ENCODE measurements around the gene YY1. TPM values are rescaled to one million over a fixed set of nuclear protein-coding genes. Genes with fewer than 3 reads are reported as not detected.

The YY1 gene
- total and polyA plus RNA-seq, 2 of the 8 experiments (the other 6 are each of a cell fraction or from before 2014, with no cell fraction given), result 26.4 to 106 TPM

GRCh38 chr14:100286484-100287191 is 47.7 kb downstream of the YY1 start:
- TF ChIP-seq POU5F1 (IDR thresholded peaks at IDR 0.05; ENCODE audit: low read depth, low read length), result no peak
- TF ChIP-seq JUN (IDR thresholded peaks at IDR 0.05; ENCODE audit: low read depth, low read length), result no peak
- no peak for TF ChIP-seq PHF8 (conservative IDR thresholded peaks at IDR 0.05; ENCODE audit: low read depth, low read length)
- TF ChIP-seq RBBP5 (IDR thresholded peaks at IDR 0.05; ENCODE audit: borderline replicate concordance, low read depth, low read length), result no peak
- no peak overlapping the region; the same call in 1 of the 2 replicates for H2BK5ac ChIP-seq (ENCODE audit: low read depth, low read length)
- H3K4me1 ChIP-seq (replicated peaks in 1 of 4; ENCODE audit: control insufficient read depth in 3 of 4, insufficient read depth in 4 of 4, low read length in 3 of 4), result peaks cover 8 to 17% (median 12%) of the 10 kb centered on the region in 4 experiments

More at GRCh38 chr14:100286484-100287191, 47.7 kb downstream of the YY1 start:
- H3K56ac ChIP-seq (replicated peaks; ENCODE audit: insufficient read length, low read depth, low read length), result no peak overlapping the region
- H4K5ac ChIP-seq (ENCODE audit: insufficient read length, low read depth, low read length), result no peak overlapping the region
- H3K4ac ChIP-seq (replicated peaks; ENCODE audit: insufficient read length, low read depth, low read length), result no peak overlapping the region
- no peak overlapping the region for H4K91ac ChIP-seq (replicated peaks; ENCODE audit: insufficient read length, low read length)
- H3K27ac ChIP-seq (ENCODE audit: low read depth, low read length), result no peak overlapping the region
- no peaks in the 10 kb centered on the region for H3K9me3 ChIP-seq (ENCODE audit: insufficient read depth in 2 of 2, low read depth in 1 of 2, low read length in 1 of 2)
- ChIA-PET POLR2A (ENCODE audit: partially characterized antibody) (interaction anchor here (1.2 to 16.0 kb wide), 7 partner anchors 12 to 133 kb away, joined by 3 to 200 read pairs (median 4); partner anchors contain the start of gene SLC25A29), CTCF (ENCODE audit: partially characterized antibody) (interaction anchor here (0.9 to 2.9 kb wide), 19 partner anchors 8 to 139 kb away, joined by 3 to 23 read pairs (median 4); a partner anchor contains a TSS)
- H2BK12ac ChIP-seq (ENCODE audit: low read depth, low read length), result 0 out of 2 replicates have a peak overlapping the region, but pooled peaks have one; percentile 60
- peaks cover 10 to 25% of the 10 kb centered on the region in 2 experiments for H4K20me1 ChIP-seq (replicated peaks in 1 of 2; ENCODE audit: control insufficient read depth in 1 of 2, insufficient read depth in 2 of 2, low read length in 2 of 2)
- 0 out of 4 replicates have a peak overlapping the region, but pooled peaks of 1 of the 2 experiments have one; percentile 40 for H3K4me2 ChIP-seq (ENCODE audit: insufficient read depth in 1 of 2, low read depth in 2 of 2, low read length in 2 of 2)
- no peak overlapping the region for H2AFZ ChIP-seq (ENCODE audit: low read length)
- no peak overlapping the region for H2BK20ac ChIP-seq (ENCODE audit: low read length)
- H2AK5ac ChIP-seq (ENCODE audit: low read depth, low read length), result no peak overlapping the region
- DNase-seq (ENCODE audit: low read depth in 1 of 2, low spot score in 2 of 2) (peak in 1 of 2 experiments; percentile 54), FAIRE-seq (no peak)
- H3K27me3 ChIP-seq (replicated peaks in 1 of 4; ENCODE audit: control insufficient read depth in 3 of 4, extremely low read depth in 1 of 4, insufficient read depth in 3 of 4, low read length in 3 of 4), result no peaks in the 10 kb centered on the region
- peaks cover 9% of the 10 kb centered on the region; the same call in 1 of the 2 replicates for H3K79me1 ChIP-seq (ENCODE audit: low read depth, low read length)
- H3K14ac ChIP-seq (ENCODE audit: insufficient read length), result no peak overlapping the region
- peaks cover 2% of the 10 kb centered on the region; the same call in 1 of the 2 replicates for H3K23me2 ChIP-seq (ENCODE audit: low read depth, low read length)
- H4K8ac ChIP-seq (ENCODE audit: extremely low read depth, insufficient read depth, low read length), result peak overlapping the region; percentile 45
- no peak overlapping the region for H3K9ac ChIP-seq (replicated peaks in 1 of 4; ENCODE audit: extremely low read depth in 1 of 4, low read depth in 3 of 4, low read length in 3 of 4)
- no peak overlapping the region for H3K4me3 ChIP-seq (ENCODE audit: extremely low read depth in 1 of 4, insufficient read depth in 2 of 4, low read depth in 3 of 4, low read length in 4 of 4)
- peaks cover 2 to 17% (median 9%) of the 10 kb centered on the region in 4 experiments; a peak in 7 of 8 replicates for H3K36me3 ChIP-seq (ENCODE audit: control insufficient read depth in 2 of 4, insufficient read depth in 4 of 4, low read length in 3 of 4)
- peaks cover 0 to 7% of the 10 kb centered on the region in 2 experiments; a peak in 2 of 4 replicates for H3K79me2 ChIP-seq (ENCODE audit: control insufficient read depth in 1 of 2, insufficient read depth in 2 of 2, low read length in 2 of 2)
- peak overlapping the region; percentile 32; the same call in 1 of the 2 replicates for H3K18ac ChIP-seq (ENCODE audit: extremely low read depth, low read length)
- peak overlapping the region; percentile 61; the same call in 1 of the 2 replicates for H2BK15ac ChIP-seq (ENCODE audit: low read length)
- 84% methylated on average over 7 of the region's 10 CpGs; no CpG with 5 or more reads in 1 of the 2 experiments for WGBS, 2 experiments (ENCODE audit: extremely low coverage in 1 of 2, insufficient coverage in 1 of 2, insufficient read length in 1 of 2, insufficient replicate concordance in 2 of 2, low coverage in 1 of 2, low lambda C conversion rate in 2 of 2, missing lambda C conversion rate in 1 of 2)
- no peak overlapping the region for H2BK120ac ChIP-seq (replicated peaks; ENCODE audit: low read depth, low read length)
- H3K23ac ChIP-seq (ENCODE audit: insufficient read length), result no peak overlapping the region
